HG03097 (cell line): ENCODE results near the gene SLC39A9.
A peak's percentile ranks its signal among the peaks of the same experiment; 100 is the strongest.

ENCODE experiments used
- ATAC-seq: cut with Tn5 transposase; IDR thresholded peaks from one replicate; pipeline ENCODE4 v1.9.1; 2021; ENCODE audit not compliant: unreplicated experiment, low FRiP score

SLC39A9 gene, protein sequence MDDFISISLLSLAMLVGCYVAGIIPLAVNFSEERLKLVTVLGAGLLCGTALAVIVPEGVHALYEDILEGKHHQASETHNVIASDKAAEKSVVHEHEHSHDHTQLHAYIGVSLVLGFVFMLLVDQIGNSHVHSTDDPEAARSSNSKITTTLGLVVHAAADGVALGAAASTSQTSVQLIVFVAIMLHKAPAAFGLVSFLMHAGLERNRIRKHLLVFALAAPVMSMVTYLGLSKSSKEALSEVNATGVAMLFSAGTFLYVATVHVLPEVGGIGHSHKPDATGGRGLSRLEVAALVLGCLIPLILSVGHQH

DNA sequence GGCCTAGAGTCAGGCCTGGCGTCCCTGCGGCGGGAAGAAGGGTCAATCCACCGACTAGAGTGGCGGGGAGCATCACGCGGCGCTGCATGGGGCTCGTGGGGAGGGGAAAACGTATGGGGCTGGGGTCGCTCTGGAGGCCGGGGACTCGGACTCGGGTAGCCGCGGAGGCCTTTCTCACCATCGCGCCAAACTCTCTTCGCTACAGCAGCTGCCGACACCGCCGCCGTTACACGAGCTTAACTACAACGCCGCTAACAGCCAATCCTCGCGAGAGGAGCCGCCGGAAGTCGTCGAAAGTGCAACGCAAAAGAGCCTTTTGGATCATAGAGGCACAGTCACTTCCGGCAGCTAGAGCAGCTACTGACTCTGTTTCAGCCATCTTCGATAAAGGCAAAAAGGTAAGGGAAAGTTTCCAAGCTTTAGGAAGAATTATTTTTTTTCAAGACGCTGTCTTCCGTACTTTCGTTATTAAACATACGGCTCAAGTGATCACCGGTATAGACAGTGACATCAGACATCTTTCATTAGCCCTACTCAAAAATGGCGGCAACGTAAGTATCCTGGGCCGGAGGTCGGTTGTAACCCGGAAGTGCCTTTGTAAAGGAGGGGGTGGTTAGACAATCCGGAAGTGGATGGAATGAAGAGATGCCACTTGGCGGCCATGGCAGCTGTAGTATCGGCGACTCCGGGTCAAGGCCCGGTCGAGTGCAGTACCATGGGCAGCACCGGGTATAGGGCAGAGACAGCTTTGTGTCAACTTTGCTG, at the start of gene SLC39A9, which contains the start of gene ERH:
Gene SLC39A9, plus strand, starts transcription at position 640 of the 765 bp plus-strand sequence. CDS start 678 bp downstream, outside the sequence.
Gene ERH, minus strand, starts transcription at position 247 of the 765 bp plus-strand sequence. Its CDS starts 66 bp downstream, at position 181.
- peak; percentile 78 for ATAC-seq

DNA sequence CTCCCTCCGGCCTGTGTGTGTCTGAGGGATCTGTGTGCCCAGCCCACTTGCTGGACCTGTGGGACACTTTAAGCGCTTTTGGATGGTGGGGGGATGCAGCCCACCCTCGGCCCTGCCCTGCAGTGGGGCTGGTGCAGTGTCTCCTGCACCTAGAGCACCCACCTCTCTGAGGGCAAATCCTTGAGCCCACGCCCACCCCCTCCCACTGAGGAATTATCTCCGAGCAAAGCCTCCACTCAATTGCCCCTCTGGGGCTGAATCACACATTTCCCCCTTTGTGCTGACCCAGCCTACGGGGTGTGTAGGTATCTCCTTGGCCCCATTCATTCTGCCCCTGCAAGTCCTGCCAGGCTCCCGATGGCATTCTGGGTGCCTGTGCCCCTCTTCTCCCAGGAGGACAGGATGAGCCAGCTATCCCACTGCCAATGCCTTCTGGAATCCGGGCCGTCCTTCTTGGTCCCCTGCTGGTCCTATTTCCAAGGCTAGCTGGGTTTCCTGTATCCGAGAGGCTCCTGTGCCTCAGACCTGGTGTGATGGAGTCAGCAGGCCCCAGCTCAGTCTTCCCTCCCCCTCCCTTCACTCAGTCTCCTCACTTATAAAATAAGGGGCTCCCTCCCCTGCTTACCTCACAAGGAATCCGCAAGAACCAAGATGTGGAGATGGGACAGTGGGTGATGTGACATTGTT, 49.3 kb upstream of the SLC39A9 start:
- no peak for ATAC-seq

DNA sequence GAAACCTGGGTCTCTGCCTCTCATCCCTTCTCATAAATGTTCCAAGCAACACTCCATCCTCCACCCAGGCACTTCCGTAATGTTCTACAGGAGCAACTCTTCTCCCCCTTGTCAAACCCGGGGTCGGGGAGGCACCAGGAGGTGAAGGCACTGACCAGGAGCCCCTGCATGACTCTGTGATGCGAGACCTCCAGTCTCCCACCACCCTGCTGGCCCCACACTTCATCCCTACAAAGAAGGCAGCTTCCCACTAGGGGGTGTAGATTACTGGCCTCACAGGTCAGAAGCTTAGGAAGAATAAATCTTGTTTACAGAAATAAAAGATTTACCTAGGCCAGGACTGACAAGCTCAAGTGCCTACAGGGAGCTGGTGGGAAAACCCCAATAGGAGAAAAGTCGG, 47.6 kb upstream of the SLC39A9 start:
- ATAC-seq, result no peak

DNA sequence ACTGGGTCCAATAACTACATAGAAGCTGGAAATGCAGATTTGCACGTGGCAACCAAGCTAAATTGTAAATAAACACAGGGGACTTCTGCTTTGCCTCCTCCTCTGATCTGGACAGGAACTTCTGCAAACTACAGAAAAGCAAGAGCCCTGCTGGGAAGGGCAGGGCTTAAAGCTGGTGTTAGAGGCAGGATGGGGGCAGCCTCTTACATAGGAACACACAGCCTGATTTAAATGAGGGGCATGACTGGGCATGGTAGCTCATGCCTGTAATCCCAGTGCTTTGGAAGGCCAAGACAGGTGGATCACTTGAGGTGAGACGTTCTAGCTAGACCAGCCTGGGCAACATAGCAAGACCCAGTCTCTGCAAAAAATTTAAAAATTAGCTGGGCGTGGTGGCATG, 47.1 kb upstream of the SLC39A9 start:
- no peak for ATAC-seq

DNA sequence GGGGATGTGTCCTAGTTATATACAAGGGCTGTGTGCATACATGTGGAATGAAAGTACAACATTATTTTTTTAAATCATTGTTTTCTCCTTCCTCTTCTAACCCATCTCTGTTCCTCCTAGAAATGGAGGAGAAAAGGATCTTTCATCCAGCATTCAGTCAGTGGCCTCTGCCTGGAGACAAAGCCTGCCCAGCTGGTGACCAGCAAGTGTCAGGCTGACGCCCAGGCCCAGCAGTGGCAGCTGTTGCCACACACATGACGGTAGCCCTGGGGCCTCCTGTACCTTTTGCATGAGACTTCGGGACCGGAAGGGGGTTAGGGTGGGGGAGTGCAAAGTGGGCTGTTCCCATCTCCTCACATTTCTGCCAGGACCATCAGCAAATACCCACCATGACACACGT, 46.6 kb upstream of the SLC39A9 start:
- ATAC-seq, result no peak

DNA sequence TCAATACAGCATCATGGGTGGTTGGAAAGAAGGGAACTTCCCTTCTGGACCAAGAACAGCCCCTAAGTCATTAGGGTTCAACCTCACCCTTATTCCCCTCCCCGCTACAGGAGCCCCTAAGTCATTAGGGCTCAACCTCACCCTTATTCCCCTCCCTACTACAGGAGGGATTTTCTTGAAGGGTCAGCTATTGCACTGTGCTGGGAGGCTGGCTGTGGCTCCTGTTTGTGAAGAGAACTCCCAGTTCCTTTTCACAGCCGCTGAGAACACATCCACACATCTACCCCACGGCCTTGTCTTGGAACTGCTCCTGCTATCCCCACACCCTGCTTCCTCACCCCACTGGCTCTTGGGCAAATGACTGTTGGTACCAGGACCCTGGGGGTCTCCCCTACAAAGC, 45.3 kb upstream of the SLC39A9 start:
- no peak for ATAC-seq

DNA sequence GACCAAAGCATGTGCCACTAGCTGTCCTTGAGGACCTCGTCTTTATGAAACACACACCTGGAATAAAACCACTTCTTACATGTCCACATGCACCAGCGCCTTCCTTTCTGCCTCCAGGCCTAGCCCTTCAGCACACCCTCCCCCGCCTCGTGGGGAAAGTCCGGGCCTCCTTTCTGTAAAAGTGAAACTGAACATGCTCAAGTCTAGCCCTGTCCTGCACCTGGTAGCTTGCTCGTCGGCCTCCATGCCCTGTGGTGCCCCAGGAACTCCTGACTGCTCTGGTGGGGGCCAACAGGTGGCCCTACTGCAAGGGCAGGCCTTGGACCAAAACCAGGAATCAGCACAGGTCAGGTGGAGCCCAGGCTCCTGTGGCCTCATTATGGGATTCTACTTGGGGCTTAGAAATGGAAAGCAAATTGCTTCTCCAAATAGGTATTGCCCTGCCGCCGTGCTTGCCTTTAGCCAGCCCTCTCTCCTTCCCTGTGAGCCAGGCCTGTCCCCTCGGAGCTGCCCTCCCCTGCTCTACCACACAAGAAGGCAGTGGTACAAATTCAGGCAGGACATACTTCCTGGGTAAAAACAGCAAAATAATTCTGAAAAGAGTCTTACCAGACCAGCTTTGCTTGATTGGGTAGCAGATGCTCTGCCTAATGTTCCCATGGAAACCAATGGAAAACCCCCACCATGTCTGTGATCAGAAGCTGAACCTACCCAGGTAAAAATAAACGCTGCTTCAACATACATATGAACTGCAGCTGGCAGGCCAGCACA, 43.9 kb upstream of the SLC39A9 start:
- peak; percentile 66 for ATAC-seq

DNA sequence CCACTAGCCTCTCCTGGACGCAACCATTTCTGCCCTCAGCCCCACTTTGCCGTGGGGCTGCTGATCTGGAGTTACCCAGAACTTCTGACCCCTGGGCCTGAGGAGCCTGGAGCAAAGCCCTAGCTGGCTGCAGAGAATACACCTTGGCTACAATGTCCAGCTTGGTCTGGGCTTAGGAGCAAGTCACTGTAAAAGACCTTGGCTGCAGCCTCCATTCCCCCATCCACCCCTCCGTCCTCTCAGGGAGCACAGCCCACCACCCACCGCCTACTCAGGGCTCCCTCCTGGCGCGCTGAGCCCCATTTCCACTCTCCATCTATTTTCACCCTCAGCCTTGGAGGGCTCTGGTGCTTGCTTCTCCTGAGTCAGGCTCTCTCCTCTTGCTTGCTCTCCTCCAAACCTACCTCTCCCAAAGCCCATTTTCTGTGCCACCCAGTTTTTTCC, 43.3 kb upstream of the SLC39A9 start:
- no peak for ATAC-seq

DNA sequence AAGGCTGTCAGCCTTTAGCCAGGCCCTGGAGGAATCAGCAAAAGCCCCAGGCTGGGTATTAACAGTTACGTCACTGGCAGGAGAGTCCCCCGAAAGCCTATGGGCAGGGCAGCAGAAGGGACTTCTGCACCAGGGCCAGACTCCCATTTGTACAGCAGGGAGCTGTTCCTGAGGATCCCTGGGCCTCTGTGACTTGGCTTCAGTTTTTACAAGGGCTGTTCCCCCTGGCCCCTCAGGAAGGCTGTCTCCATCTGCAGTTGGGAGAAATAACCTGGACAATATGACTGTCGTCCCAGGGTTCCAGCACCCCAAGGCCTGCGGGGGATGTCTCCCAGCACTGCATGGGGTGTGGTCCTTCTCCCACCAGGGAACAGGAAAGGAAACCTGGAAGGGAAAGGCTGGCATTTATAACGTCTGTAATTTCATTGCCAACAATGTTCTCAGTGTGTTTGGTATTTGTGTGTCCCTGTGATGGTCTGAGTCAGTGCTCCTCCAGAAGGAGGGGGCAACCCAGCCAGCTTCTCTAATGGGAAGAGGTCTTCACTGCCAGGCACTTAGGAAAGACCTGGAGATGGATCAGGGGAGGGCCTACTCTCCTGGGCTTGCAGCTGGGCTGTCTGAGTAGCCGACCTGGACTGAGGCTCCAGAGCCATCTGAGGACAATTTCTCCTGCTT, 42.7 kb upstream of the SLC39A9 start:
- no peak for ATAC-seq

DNA sequence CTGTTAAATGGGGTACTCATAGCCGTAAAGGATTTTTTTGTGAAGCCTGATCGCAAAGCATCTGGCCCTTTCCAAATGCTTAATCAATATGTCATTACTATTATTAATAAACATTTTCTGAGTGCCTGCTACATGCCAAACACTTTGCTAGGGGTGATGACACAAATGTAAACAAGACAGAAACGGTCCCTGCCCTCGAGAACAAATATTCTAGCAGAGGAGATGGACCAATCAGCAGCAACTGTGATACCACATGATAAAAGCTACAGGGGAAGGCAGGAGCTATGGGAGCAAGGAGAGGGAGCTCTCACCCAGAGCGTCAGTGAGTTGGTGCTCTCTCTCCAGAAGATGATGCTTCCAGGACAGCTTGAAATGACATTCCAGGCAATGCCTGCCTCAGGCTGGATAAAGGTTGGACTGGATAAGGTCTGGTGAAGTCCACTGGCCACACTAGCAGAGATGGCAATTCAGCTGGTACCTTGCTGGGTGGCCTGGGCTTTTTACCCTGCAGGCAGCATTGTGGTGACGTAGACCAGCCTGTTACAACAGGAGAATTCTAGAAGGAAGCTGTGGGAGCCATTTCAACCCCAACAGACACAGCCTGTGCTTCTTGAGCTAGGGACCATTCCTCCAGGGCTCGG, 41.5 kb upstream of the SLC39A9 start:
- no peak for ATAC-seq

DNA sequence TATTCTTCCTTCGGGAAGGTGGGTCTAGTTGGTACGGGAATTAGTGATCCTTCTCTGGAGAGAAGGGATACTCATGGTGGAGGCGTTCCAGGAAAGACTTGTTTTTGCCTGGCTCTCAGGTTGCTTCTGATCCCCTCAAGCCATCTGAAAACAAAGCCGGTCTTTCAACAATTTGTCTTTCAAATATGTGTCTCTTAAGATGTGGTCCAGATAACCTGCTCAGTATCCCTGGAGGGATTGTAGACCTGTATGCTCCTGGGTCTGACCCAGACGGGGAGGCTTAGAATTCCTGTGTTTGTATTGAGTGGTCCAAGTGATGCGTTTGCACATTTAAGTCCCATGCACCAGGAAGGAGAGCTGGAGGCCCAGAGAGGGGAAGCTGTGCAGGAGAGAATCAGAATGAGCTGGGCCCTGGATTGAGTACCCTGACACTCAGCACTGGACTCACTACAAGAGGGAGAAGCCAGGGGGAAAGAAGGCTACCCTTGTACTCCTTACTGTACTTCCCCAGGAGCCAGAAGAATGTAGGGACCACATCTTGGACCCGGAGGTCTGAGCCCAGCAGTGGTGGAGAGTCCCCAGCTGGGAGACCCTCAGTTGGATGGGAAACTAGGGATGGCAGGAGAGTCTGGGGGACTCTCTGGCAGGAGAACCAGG, 40.8 kb upstream of the SLC39A9 start:
- no peak for ATAC-seq

DNA sequence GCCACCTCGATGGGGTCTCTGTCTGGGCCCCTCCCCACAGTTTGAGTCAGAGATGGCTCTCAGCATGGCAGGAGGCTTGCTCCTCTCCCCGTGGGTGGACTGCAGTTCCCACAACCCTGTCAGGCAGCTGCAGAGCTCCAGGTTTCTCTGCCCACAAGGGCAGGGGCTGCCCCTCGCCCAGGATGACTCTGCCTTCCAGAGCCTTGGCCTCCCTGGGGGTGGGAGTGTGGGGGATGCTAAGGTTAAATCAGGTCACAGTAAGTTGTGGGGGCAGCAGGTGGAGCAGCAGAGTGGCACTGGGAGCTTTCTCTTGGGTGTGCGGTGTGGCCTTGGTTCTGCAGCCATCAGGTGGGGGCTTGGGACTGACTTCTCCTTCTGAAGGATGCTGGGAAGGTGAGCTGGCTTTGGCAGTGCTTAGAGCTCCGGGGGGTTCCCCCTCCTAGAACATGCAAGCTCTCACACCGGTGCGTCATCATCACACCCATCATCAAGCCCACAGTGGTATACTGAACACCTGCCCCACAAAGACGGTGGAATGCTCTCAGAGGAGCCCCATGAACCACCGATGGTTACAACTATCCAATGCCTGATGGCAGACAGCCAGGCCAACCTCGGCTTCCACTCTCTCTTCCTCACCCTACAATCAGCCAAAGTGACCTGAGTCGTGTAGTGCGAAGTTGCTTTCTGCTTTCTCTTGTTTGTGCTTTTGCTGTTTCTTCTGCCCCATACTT, 40.1 kb upstream of the SLC39A9 start:
- no peak for ATAC-seq

DNA sequence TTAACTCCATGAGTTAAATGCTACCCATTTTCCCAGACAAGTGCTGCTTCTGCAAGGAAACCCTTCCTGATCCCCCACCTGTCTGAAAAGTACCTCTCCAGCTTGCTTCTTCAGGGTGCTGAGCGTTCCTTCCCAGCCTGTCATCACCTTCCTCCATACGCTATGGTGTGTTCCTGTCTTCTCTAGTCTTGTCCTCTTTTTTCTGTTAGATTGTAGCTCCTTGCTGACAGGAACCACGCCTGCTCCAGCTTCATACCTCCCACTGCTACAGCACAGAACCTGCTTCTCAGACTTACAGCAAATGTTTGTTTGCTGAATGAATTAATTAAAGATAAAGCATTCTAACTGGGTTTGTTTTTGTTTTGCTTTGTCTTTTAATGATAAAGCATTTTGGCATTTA, 39.5 kb upstream of the SLC39A9 start:
- ATAC-seq, result no peak

DNA sequence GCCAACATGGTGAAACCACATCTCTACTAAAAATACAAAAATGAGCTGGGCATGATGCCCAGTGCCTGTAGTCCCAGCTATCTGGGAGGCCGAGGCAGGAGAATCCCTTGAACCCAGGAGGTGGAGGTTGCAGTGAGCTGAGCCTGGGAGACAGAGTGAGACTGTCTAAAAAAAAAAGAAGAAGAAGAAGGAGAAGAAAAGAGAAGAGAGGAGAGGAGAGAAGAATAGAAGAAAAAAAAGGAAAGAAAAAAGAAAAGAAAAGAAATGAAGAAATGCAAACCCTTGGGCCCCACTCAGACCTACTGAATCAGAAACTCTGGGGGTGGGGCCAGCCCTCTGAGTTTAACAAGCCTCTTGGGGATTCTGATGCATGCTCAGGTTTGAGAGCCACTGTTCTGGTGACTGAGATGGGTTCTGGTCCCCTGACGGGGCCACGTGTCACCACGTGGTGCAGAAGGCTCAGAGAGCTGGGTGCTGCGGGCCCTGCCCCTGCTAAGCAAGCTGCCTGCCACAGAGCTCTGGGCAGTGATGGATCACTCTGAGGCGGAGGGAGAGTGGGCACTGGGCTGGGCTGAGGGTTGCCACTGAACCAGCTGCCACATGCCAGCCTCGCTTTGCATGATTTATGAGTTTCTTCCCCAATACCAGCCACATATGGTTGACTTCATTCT, 37.9 kb upstream of the SLC39A9 start:
- ATAC-seq, result no peak

DNA sequence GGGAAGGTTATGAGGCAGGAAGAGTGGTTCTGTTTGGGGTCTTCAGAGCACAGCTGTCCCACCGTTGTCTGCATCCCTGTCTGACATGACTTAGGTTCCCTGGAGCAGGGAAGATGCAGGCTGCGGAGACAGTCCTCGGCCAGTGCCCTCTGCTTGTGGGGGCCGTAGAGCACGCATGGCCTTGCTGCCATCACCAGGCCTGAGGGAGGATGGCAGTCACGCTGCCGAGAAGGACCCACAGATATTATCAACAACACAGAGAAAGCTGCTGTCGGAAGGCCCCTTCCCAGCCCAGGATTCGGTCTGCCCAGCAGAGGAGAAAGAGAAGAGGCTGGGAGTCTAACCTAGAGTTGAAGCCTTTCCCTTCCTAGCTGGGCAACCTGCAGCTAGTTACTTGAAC, 35.4 kb upstream of the SLC39A9 start:
- no peak for ATAC-seq

DNA sequence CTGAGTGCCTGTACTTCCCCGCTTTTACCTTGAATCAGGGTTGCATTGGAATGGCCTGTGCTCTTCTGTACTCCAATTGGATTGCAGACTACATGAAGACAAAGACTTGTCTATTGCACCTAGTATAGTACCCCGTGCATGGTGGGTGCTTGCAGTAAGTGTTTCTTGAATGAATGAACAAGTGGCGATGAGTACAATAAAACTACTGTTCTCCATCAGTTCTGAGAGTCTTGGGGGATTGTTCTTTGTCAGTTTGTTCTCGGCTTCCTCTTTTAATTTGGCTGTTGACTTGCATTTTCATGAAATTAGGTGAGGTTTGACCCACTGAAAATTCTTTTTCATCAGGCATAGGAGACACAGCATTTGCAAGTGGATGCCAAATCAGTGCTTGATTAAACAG, 34.5 kb upstream of the SLC39A9 start:
- ATAC-seq, result no peak

DNA sequence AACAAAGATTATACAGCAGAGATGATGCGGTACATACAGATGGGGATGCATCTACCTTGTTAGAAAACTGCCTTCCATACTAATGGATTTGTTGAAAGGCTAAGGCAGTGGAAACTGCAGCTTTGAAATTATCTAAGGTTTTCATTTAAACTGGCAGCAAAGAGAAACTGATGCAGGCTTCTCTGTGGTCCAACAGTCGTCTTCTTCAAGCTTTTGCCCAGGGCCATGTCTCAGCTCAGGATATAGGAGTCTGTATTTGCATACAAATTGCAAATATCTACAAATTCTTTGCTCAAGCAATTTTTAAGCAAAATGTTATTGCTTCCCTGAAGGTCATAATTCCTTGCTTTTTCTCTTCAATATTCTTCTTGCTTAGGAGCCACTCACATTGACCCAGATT, 34.1 kb upstream of the SLC39A9 start:
- no peak for ATAC-seq

DNA sequence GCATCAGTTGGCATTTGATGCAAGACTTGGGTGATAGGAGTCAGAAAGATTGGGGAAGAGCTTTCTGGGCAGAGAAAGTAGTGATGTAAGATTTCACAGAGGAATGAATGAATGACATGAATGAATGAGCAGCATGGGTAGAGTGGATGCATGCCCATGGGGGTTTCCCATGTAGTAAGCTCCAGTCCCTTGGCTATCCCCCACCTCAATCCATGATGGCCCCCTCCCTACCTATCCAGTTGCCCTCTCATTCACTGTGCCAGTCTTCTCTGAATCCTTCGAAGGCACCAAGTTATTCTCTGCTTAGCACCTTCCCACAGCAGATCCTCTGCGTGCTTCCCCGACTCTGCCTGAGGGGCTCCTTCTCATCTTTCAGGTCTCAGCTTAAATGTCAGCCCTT, 32.4 kb upstream of the SLC39A9 start:
- ATAC-seq, result no peak
